ENCODE results near the gene ANO9.

Gene ANO9

GRCh38 chr11:367956-368413, 73.8 kb downstream of the ANO9 start:
- DNase-seq (ENCODE audit: low read depth, low spot score) = no peak
- TF ChIP-seq POLR2AphosphoS5 (IDR thresholded peaks at IDR 0.05; ENCODE audit: borderline replicate concordance, low read depth, low read length) (no peak), FOXP2 (optimal IDR thresholded peaks at IDR 0.05; ENCODE audit: control extremely low read depth, extremely low read length, insufficient read depth) (no peak), EZH2 (IDR thresholded peaks at IDR 0.05) (no peak)
- no peaks in the 10 kb centered on the region for H3K9me3 ChIP-seq (ENCODE audit: low read depth, low read length)
- H3K9ac ChIP-seq (ENCODE audit: insufficient read length) = no peak overlapping the region
- H3K27ac ChIP-seq = no peak overlapping the region
- no peak overlapping the region for H3K4me3 ChIP-seq
- peaks cover 11% of the 10 kb centered on the region; the same call in 1 of the 2 replicates for H3K36me3 ChIP-seq (ENCODE audit: insufficient read depth, low read length)

Measured in SK-N-MC (cell line).